Panc1 (cell line): ENCODE results near the gene MOB1B.

Experiments used
- POLR2AphosphoS5 ChIP-seq: IDR thresholded peaks from 2 replicates; pipeline ENCODE4 v1.6.1; 2012; ENCODE audit warnings: mild to moderate bottlenecking, low read depth, low read length, moderate library complexity
- SIN3A ChIP-seq: IDR thresholded peaks from 2 replicates; pipeline ENCODE4 v1.6.1; 2012; ENCODE audit warnings: low read depth, mild to moderate bottlenecking, low read length, moderate library complexity, borderline replicate concordance; ENCODE audit not compliant: insufficient read depth
- TF ChIP-seq, protein P1 (sequence below): fragments of 450-650 bp; IDR thresholded peaks from 2 replicates; pipeline ENCODE4 v1.5.1; 2017; ENCODE audit warnings: mild to moderate bottlenecking
- TF ChIP-seq, protein P2 (sequence below), 2 experiments: IDR thresholded peaks; 2 replicates each; pipeline ENCODE4 v1.6.1; 2011 to 2012; ENCODE audit warnings: low read depth in 2 of 2, control low read depth in 1 of 2, low read length in 1 of 2, mild to moderate bottlenecking in 1 of 2, moderate library complexity in 1 of 2; ENCODE audit not compliant: insufficient read depth in 1 of 2

DNA sequence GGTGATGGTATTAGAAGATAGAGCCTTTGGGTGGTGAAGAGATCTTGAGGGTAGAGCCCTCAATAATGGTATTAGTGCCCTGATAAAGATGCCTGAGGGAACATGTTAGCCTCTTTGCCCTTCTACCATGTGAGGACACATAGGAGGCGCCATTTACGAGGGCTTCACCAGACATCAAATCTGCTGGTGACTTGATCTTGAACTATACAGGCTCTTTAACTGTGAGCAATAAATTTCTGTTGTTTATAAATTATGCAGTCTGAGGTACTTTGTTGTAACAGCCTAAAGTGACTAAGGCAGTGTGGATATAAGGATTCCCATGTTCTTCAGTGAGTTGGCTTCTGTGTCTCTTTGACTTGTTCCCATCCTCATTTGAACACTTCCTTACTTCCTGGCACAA is 11.8 kb downstream of the MOB1B start:
- no peak for TF ChIP-seq POLR2AphosphoS5
- TF ChIP-seq, protein P1, sequence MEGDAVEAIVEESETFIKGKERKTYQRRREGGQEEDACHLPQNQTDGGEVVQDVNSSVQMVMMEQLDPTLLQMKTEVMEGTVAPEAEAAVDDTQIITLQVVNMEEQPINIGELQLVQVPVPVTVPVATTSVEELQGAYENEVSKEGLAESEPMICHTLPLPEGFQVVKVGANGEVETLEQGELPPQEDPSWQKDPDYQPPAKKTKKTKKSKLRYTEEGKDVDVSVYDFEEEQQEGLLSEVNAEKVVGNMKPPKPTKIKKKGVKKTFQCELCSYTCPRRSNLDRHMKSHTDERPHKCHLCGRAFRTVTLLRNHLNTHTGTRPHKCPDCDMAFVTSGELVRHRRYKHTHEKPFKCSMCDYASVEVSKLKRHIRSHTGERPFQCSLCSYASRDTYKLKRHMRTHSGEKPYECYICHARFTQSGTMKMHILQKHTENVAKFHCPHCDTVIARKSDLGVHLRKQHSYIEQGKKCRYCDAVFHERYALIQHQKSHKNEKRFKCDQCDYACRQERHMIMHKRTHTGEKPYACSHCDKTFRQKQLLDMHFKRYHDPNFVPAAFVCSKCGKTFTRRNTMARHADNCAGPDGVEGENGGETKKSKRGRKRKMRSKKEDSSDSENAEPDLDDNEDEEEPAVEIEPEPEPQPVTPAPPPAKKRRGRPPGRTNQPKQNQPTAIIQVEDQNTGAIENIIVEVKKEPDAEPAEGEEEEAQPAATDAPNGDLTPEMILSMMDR, result no peak
- TF ChIP-seq SIN3A, result no peak
- TF ChIP-seq, protein P2, sequence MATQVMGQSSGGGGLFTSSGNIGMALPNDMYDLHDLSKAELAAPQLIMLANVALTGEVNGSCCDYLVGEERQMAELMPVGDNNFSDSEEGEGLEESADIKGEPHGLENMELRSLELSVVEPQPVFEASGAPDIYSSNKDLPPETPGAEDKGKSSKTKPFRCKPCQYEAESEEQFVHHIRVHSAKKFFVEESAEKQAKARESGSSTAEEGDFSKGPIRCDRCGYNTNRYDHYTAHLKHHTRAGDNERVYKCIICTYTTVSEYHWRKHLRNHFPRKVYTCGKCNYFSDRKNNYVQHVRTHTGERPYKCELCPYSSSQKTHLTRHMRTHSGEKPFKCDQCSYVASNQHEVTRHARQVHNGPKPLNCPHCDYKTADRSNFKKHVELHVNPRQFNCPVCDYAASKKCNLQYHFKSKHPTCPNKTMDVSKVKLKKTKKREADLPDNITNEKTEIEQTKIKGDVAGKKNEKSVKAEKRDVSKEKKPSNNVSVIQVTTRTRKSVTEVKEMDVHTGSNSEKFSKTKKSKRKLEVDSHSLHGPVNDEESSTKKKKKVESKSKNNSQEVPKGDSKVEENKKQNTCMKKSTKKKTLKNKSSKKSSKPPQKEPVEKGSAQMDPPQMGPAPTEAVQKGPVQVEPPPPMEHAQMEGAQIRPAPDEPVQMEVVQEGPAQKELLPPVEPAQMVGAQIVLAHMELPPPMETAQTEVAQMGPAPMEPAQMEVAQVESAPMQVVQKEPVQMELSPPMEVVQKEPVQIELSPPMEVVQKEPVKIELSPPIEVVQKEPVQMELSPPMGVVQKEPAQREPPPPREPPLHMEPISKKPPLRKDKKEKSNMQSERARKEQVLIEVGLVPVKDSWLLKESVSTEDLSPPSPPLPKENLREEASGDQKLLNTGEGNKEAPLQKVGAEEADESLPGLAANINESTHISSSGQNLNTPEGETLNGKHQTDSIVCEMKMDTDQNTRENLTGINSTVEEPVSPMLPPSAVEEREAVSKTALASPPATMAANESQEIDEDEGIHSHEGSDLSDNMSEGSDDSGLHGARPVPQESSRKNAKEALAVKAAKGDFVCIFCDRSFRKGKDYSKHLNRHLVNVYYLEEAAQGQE (IDR thresholded peaks at IDR 0.05; ENCODE audit: insufficient read depth in 1 of 2, low read depth in 2 of 2, low read length in 1 of 2), result no peak
